GM12801 (cell line): Measurements from ENCODE around the gene PTK7.

Source experiments
- TF ChIP-seq, protein P1 (sequence below): IDR thresholded peaks from one replicate; pipeline ENCODE4 v1.5.1; 2011; ENCODE audit warnings: control low read depth; ENCODE audit not compliant: insufficient read length; ENCODE audit errors: extremely low read depth

Gene PTK7

DNA sequence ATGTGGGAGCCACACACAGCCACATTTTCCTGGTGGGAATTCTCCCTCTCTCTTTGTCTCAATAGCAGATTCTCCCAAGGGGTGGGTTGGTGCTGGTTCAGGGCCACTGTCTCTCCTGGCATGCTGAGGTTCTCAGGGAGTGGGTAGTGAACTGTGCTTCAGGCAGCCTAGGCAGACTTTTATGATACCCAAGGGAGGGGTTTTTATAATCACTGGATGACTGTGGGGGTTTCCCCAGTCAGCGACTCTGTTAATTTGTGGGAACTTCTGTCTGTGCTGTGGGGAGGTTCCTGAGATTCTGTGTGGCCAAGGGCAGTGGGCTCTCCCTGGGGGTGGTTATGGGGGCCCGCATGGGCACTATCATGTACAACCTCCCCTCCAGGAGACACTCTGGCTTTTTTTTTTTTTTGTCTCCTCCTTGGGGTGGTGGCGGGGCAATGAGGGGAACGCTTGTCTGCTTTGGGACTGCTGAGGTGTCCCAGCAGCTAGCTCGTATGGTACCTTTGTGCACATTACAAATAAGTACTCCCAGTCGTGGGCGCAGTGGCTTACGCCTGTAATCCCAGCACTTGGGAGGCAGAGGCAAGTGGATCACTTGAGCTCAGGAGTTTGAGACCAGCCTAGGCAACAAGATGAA lies 10.0 kb downstream of the PTK7 start:
- TF ChIP-seq, protein P1, sequence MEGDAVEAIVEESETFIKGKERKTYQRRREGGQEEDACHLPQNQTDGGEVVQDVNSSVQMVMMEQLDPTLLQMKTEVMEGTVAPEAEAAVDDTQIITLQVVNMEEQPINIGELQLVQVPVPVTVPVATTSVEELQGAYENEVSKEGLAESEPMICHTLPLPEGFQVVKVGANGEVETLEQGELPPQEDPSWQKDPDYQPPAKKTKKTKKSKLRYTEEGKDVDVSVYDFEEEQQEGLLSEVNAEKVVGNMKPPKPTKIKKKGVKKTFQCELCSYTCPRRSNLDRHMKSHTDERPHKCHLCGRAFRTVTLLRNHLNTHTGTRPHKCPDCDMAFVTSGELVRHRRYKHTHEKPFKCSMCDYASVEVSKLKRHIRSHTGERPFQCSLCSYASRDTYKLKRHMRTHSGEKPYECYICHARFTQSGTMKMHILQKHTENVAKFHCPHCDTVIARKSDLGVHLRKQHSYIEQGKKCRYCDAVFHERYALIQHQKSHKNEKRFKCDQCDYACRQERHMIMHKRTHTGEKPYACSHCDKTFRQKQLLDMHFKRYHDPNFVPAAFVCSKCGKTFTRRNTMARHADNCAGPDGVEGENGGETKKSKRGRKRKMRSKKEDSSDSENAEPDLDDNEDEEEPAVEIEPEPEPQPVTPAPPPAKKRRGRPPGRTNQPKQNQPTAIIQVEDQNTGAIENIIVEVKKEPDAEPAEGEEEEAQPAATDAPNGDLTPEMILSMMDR: no peak

DNA sequence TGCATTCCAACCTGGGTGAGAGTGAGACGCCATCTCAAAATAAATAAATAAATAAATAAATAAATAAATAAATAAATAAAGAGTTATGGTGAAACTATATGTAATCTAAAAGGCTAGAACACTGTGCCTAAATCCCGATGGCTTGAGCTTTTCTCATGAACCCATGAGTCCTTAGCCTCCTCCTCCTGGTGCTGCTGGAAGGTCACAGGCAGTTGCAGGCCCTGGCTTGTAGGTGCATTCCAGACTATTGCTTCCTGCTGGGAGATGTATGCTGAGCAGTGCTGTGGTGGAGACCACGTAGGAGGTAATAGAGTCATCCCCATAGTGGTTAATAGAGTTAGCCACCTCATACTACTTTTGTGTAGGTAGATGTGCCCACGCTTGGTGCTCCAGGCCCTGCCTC lies 12.5 kb downstream of the PTK7 start:
- TF ChIP-seq, protein P1: no peak

DNA sequence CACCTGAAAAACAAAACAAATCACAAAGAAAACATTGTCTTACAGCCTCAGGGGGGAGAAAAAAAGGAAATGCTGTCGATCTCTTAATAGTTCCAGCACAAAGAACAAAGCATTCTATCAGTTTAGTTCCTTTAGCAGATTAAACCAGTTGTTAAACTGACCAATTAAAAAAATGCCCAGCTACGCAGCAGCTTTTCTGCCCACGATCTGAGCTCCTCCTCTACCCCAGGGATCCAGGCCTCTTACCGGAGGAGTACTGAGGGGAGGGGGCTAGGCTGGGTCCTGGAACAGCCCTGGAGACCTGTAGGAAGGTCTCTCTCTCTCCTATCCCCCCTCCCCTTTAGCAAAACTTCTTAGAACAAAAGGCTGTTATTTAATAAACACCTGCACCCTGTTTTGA lies 13.4 kb downstream of the PTK7 start:
- TF ChIP-seq, protein P1: no peak

DNA sequence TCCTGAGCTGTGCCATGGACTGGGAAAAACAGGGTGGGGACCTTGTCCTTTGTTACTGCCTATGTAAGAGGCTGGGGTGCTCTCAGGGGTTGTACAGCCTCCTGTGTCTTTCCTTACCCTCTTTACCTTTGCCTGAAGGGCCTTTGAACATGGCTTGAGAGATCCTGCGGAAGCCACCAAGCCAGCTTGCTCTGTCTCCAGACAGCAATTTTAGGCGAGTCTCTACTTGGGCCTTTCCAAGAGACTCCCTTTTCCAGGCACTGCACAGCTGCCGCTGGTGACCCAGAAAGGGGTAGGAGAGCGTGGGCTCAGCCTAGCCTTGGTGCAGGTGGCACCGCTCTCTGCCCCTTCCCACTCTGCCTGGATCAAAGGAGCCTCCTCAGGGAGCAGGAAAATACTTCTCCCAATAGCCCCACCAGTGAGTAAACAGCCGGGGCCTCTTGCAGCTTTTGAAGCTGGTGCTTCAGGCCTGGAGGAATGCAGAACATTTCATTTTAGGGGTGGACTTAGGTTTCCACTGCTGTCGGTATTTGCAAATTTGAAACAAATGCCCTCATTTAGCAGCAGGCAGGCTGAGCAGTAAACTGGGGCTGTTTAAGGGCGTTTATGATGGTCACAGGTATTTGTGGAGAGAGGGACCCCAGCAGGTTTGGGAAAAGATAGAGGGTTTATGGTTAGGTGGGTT lies 13.9 kb downstream of the PTK7 start:
- TF ChIP-seq, protein P1: no peak

DNA sequence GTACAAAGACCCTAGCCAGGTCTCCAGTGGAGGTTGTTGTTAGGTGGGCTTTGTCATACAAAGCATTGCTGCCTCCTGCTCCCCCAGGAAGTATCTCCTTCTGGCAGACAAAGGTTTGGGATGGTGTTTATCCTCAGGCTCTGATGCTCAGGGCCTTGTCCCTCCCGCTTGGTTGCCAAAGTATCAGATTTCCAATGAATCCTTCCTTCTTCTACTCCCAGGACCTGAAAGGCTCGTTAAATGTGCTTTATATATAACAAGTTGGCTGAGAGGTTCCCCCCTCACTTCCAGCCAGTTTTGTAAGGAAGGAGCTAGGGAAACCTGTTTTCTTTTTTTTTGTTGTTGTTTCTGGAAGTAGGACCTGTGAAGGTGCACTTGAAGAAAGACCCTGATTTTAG lies 14.4 kb downstream of the PTK7 start:
- TF ChIP-seq, protein P1: no peak

- TF ChIP-seq, protein P1: no peak
Observed at GRCh38 chr6:43091020-43091419, 14.9 kb downstream of the PTK7 start.

DNA sequence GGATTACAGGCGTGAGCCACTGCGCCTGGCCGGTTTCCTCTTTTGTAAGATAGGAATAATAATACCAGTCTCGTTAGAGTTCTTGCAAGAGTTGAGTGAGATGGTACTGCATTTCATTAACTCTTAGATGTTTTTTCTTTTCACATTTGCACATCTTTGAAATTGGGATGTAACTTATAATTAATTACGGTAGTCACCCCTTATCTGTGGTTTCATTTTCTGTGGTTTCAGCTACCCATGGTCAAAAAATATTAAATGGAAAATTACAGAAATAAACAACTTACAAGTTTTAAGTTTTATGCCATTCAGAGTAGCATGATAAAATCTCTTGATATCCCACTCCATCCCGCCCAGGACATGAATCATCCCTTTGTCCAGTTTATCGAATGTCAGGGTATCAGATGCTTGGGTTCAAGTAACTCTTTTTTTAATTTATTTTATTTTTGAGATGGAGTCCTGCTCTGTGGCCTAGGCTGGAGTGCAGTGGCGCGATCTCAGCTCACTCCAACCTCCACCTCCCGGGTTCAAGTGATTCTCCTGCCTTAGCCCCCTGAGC lies 15.4 kb downstream of the PTK7 start:
- TF ChIP-seq, protein P1: no peak
